A172 (cell line): ENCODE measurements around the gene FARP1. TPM values are rescaled to one million over a fixed set of nuclear protein-coding genes. Genes with fewer than 3 reads are reported as not detected.
A peak's percentile ranks its signal among the peaks of the same experiment; 100 is the strongest.

Source experiments
- DNase-seq: peaks from one replicate; pipeline ENCODE4 v3.0.0-alpha.2; 2015; ENCODE audit warnings: low spot score
- total RNA-seq: library from RNA; depleted of rRNA; stranded (reverse); fragments of >200 nt; shearing (Covaris generic); gene quantifications from 2 replicates; pipeline ENCODE4 v1.2.3, GENCODE V29; 2014

FARP1 gene
- total RNA-seq, 1 experiment from 2014 or later = 18.2 TPM

- DNase-seq = peak; percentile 65
Observed at GRCh38 chr13:98173431-98174152, 30.7 kb downstream of the FARP1 start.

- DNase-seq = no peak
Observed at GRCh38 chr13:98174307-98174706, 31.4 kb downstream of the FARP1 start.

- no peak for DNase-seq
Observed at GRCh38 chr13:98175043-98175442, 32.1 kb downstream of the FARP1 start.

- DNase-seq = no peak
Observed at GRCh38 chr13:98175823-98176222, 32.9 kb downstream of the FARP1 start.

GRCh38 chr13:98176777-98177608 lies 34.1 kb downstream of the FARP1 start, which contains the start of gene RNF113B:
Gene RNF113B (minus strand): TSS chr13:98177269. CDS start chr13:98177236, 33 bp downstream.
- no peak for DNase-seq

GRCh38 chr13:98180092-98180491 lies 37.2 kb downstream of the FARP1 start:
- DNase-seq = peak; percentile 29

- DNase-seq = no peak
Observed at GRCh38 chr13:98181111-98181815, 38.4 kb downstream of the FARP1 start.

GRCh38 chr13:98182153-98182552 lies 39.3 kb downstream of the FARP1 start:
- DNase-seq = no peak

GRCh38 chr13:98182589-98182988 lies 39.7 kb downstream of the FARP1 start:
- DNase-seq = no peak

GRCh38 chr13:98184792-98185191 lies 41.9 kb downstream of the FARP1 start:
- no peak for DNase-seq

GRCh38 chr13:98187155-98187964 lies 44.5 kb downstream of the FARP1 start:
- no peak for DNase-seq

- no peak for DNase-seq
Observed at GRCh38 chr13:98187965-98188261, 45.0 kb downstream of the FARP1 start.

GRCh38 chr13:98188544-98189166 lies 45.8 kb downstream of the FARP1 start:
- no peak for DNase-seq

- DNase-seq = no peak
Observed at GRCh38 chr13:98189841-98190505, 47.1 kb downstream of the FARP1 start.

GRCh38 chr13:98190889-98191444 lies 48.1 kb downstream of the FARP1 start:
- DNase-seq = no peak

GRCh38 chr13:98192008-98192407 lies 49.1 kb downstream of the FARP1 start:
- no peak for DNase-seq

- peak; percentile 38 for DNase-seq
Observed at GRCh38 chr13:98195054-98195791, 52.3 kb downstream of the FARP1 start.

- DNase-seq = no peak
Observed at GRCh38 chr13:98198683-98199082, 55.8 kb downstream of the FARP1 start.

GRCh38 chr13:98199480-98199879 lies 56.6 kb downstream of the FARP1 start:
- DNase-seq = no peak
